Activated CD8-positive, alpha-beta memory T cell treated with anti-CD3 and anti-CD28 coated beads, Interleukin-2, amount 50 U/mL, for 1 hour (primary cell): ENCODE data around the gene DLD.
"Not testable (repeated sequence)": the region's sequence is repeated elsewhere in the genome, so short reads cannot be mapped to it uniquely, and the experiment has no call there.

Source experiments
- DNase-seq: peaks from one replicate; pipeline ENCODE4 v3.0.0-alpha.2; 2020; ENCODE audit errors: extremely low read depth

The DLD gene

DNA sequence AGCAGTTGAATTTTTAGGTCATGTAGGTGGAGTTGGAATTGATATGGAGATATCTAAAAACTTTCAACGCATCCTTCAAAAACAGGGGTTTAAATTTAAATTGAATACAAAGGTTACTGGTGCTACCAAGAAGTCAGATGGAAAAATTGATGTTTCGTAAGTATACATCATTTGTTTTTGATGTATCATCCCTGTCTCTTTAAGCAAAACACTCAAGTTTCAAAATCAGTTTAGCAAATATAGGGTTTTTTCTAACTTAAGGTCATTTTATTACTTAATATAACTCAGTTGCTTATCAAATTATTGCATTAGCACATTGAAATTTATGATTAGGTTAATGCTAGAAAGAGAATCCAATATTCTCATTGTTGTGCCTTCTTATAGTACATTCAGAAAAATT lies 24.6 kb downstream of the DLD start:
- no peak for DNase-seq

DNA sequence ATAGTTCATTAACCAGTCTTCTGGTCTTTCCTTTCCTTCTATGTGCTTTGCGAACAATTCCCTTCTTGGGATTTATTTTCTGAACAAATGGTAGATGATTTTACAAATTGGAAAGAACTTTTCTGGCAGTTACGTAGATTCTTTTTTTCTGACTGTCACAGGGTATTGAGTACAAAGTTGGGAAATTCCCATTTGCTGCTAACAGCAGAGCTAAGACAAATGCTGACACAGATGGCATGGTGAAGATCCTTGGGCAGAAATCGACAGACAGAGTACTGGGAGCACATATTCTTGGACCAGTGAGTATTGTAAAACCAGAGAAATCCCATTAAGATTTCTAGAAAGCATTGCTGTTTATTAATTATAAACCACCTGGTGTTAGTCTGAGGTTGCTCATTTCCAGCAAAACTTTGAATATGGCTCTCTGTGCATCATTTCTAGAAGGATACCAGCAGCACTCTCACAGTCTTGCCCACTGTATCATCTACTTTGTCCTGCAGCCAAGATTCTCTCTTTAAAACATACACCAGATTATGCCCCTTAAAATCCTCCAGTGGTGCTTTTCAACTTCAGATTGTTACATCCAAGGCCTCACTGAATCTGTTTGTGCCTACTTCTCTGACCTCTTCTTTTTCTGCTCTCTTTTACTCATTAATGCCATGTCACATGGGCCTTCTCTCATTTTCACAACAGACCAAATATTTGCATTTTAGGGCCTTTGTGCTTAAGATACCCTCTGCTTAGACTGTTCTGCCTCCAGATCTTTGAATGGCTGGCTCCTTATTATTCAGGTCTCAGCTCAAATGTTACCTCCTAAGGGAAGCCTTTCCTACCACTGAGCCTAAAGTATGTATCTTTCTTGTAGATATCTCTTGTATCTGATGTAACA lies 27.0 kb downstream of the DLD start:
- no peak for DNase-seq

DNA sequence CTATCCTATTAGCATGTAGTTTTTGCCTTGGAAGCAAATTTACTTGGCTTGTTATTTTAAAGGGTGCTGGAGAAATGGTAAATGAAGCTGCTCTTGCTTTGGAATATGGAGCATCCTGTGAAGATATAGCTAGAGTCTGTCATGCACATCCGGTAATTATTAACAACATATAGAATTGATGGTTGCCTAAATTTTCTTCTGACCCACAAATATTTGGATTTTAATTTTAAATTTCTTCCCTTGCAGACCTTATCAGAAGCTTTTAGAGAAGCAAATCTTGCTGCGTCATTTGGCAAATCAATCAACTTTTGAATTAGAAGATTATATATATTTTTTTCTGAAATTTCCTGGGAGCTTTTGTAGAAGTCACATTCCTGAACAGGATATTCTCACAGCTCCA lies 28.0 kb downstream of the DLD start:
- no peak for DNase-seq

DNA sequence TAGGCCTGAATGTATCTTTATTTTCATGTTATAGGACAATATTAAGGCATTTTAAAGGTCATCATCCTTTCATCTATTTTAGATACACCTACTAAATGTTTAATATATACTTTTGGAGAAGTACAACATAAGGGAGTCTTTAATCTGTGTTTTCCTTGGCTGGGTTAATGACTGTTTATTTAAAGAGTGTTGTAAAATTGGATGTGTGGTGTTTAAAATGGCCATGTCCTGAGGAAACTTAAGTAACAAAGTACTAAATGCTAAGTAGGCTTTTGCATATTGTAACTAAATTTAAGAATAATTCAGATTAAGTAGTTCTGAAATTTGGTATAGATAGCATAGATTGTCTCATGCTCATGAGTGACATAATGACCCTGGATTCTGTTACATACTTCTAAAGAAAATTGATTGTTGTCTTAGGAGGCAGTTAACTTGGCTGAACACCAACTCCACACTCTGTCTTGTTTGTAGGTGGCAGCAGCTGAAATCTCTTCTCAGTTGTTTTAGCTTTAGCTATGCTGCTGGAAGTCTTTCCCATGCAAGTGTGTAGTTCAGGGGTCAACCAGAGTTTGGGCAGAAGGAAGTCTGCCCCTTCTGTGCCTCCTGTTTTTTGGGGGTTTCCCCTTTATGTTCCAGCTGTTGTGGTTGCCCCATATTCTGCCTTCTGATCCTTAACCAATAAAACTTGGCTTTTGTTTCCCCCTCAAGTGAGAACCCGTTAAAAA lies 29.2 kb downstream of the DLD start:
- no peak for DNase-seq

DNA sequence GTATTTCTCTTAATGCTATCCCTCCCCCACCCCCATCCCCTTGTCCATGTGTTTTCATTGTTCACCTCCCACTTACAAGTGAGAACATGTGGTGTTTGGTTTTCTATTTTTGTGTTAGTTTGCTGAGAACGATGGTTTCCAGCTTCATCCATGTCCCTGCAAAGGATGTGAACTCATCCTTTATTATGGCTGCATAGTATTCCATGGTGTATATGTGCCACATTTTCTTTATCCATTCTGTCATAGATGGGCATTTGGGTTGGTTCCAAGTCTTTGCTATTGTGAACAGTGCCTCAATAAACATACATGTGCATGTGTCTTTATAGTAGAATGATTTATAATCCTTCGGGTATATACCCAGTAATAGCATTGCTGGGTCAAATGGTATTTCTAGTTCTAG lies 30.8 kb downstream of the DLD start:
- not testable (repeated sequence) for DNase-seq

DNA sequence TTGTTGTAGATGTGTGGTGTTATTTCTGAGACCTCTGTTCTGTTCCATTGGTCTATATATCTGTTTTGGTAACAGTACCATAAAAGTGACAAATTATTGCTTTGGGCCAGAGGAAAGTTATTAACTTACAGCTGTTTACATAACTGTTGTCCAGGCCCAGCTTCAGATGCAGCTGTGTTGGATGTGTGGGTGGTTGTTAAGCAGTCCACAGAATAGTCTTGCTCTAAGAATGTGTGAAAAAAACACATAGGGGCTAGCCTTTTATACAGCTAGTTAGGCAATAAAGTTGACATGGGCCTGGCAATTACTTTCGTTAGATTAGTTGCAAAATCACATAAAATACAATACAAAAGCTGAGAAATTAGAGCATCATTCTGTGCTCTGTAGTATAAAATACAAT lies 31.9 kb downstream of the DLD start:
- DNase-seq: no peak

DNA sequence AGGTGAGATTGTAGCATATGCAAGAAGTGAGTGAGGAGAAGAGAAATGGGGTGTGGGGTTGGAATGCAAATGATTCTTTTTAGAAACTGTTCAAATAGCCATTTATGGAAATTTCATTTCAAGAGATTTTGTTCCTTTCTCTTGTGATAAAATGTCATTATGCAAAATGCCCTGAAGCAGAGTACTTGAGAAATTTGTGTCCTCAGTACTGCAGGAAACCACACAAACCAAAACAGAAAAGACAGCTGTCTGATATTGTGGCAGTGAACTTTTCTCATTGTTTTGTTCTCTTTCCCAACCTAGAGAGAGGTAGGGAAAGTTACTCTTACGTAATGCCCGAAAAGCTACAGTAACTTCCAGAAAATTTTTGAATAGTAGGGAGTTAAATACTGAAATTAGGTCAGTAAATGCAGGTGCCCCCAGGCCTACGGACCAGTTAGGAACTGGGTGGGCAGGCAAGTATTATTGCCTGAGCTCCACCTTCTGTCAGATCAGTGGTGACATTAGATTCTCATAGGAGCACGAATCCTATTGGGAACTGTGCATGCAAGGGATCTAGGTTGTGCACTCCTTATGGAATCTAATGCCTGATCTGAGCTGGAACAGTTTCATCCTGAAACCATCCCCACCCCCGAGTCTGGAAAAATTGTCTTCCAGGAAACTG lies 34.0 kb downstream of the DLD start:
- no peak for DNase-seq

DNA sequence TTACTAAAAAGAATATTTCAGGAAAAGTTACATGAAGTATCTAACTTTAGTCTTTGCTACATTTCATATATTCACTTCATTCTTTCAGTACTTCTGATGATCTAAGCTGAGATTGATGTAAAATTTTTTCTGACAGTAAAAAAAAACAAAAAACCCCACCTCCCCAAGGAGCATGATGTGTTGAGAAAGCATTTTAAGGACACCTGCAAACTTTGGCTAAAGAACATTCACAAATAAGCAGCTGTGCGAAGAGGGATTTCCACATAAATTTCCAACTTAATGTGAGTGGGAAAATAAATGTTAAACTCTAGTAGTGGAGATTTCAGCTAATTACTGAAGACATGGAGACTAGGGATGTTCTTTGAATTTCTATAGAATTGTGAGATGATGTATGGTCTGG lies 35.5 kb downstream of the DLD start:
- DNase-seq: no peak

DNA sequence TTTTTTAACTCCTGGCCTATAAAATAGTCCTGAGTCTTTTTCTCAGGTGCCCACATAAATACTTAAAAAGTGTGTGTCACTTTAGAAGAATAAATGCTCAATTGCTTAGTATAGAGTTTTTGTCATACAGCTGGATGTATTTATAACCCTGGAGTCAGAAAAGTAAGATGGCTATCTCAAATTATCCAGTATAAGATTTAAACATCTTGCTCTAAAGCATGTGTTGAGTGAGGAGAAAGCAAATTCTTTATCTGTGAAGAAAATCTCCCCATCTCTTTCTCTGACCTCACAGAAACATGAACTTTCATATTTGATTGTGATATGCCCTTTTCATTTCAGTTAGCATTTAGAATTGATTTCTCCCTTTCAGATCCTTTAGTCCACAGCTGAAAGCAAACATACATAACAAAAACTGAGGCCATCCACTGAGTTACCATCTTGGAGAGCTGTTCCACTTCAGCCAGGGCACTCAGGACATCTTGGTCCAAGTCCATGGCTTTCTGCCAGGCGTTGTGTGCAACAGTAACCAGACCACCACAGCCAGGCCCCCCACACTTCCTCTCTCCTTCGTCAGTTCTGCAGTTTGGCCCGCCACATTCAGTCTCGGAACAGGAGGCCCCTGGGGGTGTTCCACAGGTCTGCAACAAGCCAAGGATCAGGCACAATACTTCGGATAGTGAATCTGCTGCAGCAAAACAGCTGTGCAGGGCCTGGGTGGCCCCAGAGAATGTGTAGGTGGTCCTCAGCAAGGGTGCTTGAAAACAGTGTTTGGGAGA lies 40.9 kb downstream of the DLD start:
- DNase-seq: no peak

DNA sequence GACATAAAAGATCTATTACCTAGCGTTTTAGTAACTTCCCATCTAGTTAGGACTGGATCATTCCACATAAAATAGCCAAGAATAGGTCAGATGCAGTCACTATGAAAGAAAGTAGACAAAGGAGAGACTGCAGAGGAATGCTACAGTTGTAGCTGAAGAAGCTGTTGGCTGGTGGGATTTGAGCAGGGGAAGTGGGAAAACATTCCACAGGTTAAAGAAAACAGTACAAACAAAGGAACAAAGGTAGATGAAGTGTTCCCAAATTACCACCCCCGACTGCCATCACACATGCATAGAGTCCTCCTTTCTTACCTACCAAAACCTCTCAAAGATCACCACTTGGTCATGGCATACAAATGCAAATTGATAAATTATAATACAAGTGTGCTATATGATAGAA lies 41.8 kb downstream of the DLD start:
- no peak for DNase-seq

DNA sequence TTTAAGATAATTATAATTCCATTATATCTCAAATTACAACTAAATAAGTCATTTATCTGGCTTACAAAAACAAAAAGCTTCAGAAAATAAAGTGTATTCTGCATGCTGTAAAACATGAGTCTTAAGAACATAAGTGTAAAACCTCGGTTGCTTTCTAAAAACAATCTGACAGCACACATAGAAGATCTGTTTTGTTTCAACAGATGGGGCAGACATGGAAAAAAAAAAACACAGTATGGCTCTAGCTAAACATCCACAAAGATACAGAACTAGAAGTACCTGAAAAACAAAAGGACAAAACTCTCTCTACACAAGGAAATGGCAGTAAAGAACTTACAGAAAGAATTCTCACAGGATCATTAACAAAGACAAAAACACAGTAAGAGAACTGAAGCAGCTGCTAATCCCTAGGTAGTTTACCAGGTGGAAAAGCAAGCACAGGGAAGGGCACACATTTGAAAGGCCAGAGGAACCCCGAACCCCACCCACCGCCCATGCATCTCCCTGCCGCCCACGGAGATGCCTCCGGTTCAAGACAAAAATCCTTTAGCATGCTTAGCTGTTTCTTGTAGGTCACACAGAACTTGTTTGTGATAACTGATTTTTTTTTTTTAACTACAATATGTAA lies 42.5 kb downstream of the DLD start:
- DNase-seq: no peak

DNA sequence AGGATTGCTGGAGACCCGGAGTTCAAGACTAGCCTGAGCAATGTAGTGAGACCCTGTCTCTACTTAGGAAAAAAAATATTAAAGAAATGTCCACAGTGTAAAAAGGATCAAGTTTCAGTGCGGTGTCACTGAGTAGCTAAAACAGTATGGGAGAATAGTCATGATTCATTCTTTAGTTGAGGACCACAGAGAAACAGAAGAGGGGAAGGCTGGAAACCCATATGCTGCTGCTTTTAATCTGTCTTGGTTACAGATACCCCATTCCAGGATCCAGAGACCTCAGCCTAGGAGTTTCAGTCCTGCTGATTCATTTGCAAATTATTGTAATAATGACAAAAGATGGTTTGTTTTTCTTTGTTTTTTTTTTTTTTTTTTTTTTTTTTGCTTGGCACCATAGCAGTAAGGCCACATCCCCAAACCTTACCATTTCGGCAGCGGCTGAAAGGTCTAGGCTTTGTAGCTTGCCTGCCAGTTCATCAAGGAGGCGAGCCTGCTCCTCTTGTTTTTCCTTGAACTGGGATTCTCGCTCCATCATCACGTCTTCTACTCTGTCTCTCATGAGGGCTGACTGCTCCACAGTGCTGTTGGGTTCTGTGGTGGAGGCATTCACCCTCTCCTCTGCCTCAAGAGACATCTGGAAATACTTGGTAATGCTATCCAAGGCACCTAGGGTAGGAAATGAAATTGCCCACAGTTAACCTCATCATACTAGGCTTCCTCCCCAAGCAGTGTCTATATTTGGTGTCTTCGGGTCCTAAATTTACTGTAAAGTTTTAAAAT lies 44.2 kb downstream of the DLD start:
- no peak for DNase-seq

DNA sequence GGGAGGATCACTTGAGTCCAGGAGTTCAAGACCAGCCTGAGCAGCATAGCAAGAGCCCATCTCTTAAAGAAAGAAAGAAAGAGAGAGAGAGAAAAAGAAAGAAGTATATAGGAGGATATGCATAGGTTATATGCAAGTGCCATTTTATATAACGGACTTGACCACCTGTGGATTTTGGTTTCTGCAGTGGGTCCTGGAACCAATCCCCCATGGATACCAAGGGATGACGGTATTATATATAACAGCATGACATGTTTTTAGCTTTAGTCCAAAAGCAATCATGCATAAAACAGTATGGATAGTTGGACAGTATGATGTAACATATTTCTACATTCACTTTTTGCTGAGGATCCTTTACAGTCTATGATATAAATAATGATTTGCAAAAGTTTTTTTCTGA lies 45.3 kb downstream of the DLD start:
- DNase-seq: no peak

DNA sequence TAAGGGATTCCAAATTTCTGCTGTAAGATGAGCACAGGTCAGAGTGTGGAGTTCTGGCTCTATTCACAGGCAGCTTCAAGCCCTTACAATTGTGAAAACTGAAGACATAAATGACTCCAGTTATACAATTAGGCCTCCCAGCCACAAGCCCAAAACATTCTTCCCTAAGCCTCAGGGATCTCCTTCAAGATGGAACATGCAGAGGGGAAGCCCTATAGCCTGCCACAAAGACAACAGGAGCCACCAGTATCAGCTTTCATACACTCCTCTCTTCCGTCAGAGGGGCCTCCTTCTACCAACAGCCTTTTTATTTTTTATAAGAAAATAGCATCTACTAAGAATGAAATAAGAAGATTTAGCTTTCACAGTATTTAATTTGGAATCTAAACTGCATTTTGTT lies 46.5 kb downstream of the DLD start:
- DNase-seq: no peak

DNA sequence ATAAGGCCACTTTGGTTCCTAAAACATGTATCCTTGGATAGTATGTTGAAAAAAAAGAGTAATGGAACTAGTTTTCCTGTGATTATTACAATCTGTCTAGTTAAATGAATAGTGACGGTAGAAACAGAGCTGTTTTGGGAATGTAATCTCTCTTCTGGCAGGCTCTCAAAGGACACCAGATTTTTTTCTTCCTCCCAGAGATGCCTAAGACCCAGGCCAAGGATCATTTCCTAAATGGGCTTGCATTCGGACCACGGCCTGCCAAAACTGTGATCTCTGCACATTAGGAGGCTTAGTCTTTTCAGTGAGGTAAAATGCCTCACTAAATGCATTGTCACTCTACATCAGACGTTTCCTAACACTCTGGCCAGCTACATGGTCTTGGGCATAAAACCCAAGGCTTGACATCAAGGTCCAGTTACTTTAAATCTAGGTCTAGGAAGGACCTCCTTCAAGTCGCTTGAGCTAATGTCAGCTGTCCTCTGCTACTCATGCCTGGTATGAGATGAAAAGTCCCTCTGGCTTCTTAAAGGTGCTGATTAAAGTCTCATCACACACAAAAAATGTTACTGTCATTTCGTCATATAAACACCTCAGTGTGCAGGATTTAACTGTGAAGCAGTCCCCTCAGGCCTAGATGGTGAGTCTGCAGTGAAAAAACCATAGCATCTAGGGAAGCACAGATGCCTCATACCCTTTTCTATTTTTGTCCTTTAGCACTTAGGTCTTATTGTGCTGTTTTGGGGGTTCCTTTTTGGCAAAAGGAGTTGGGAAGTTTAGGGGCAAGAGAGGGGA lies 47.7 kb downstream of the DLD start:
- no peak for DNase-seq

DNA sequence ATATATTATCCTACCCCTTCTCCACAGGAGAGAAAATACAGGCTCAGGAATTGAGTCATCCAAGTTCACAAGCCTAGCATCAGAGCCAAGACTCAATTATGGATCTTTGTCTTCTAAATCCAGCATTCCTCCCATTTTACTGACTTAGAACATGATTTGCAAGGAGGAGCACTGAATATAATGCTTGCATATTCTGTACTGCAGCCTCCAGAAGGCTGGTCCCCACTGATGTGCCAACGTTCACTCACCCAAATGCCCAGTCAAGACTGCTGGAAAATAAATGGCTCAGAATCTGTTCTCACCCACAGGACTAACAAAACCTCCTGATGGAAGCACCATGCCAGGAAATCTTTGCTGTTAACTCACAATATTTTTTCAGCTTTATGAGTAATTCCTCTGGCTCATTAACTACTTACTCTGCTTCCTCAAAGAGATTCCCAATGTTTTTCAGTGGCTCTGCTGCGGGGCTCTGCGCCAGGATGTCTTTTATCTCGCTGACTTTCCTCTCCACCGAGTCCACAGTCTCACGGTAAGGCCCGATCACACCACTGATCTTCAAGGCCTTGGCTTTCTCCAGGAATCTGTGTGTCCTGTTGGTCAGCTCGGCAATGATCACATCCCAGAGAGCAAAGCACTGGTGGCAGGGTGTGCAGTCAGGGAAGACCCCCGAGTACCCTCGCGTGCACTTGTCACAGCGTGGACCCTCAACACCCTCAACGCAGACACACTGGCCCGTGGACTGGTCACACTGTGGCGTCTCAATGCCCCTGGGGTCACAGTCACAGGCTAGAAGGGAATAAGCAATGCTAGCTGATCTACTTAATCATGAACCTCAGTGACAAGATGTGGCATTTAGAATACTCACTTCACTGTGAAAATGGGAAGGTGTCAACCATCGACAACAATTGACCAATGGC lies 48.8 kb downstream of the DLD start:
- no peak for DNase-seq

DNA sequence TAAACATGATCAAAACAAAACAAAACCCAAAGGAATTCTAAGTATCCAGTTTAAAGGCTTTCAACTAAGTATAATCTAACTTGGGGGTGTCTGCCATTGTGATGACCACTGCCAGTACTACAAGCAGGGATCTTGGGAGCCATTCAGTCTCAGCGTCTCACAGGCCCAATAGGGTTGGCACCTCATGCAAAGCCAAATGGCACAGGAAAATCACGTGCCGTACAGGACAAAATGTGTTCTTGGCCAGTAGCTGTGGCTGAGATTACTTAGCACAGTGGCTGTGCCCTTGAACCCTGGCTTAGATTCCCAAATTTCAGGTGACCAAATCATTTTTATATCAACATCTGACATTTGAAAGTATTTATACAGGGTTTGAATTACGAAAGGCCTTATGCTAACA lies 50.0 kb downstream of the DLD start:
- DNase-seq: no peak

DNA sequence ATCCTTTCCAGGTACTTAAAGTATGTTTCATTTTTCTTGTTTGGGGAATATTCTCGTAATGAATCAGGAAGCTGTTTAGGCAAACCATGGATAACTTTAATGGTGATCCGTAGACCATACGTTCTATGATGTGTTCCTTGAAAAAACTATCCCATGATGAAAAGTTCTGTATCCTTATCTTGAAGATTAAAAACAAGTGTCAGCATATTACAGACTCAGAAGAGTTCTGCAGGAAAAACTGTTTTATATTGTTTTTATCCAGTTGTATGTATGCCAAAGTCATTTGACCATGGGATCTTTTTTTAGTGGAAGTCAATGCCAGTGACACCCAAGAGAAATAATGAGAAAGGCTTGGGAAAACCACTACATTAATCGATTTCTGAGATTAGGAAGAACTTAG lies 52.0 kb downstream of the DLD start:
- DNase-seq: no peak
